HEK293 (cell line): Measurements from ENCODE around the gene PHACTR2.

Source experiments
- MEIS1 ChIP-seq: sonication (generic); formaldehyde crosslinking; IDR thresholded peaks from 2 replicates; pipeline ENCODE4 v1.8.1; 2022; ENCODE audit warnings: missing genetic modification reagents, mild to moderate bottlenecking, borderline replicate concordance
- TCF7L2 ChIP-seq: IDR thresholded peaks from 2 replicates; pipeline ENCODE4 v1.6.1; 2011; ENCODE audit warnings: low read depth, mild to moderate bottlenecking, inconsistent platforms, low read length, moderate library complexity, borderline replicate concordance
- ZBTB48 ChIP-seq: fragments of 450-650 bp; formaldehyde crosslinking; IDR thresholded peaks from 2 replicates; pipeline ENCODE4 v1.5.1; 2016; ENCODE audit warnings: missing biosample characterization, missing genetic modification characterization
- ZFP41 ChIP-seq: fragments of 450-650 bp; formaldehyde crosslinking; IDR thresholded peaks from 2 replicates; pipeline ENCODE4 v1.5.1; 2016; ENCODE audit warnings: missing biosample characterization, missing genetic modification characterization, borderline replicate concordance
- ZNF10 ChIP-seq: fragments of 450-650 bp; formaldehyde crosslinking; IDR thresholded peaks from 2 replicates; pipeline ENCODE4 v1.5.1; 2017; ENCODE audit warnings: missing biosample characterization, missing genetic modification characterization
- ZNF112 ChIP-seq: fragments of 450-650 bp; formaldehyde crosslinking; IDR thresholded peaks from 2 replicates; pipeline ENCODE4 v1.5.0; 2017; ENCODE audit warnings: missing biosample characterization, missing genetic modification characterization
- ZNF2 ChIP-seq: fragments of 450-650 bp; formaldehyde crosslinking; IDR thresholded peaks from 2 replicates; pipeline ENCODE4 v1.5.1; 2016; ENCODE audit warnings: missing biosample characterization, missing genetic modification characterization
- ZNF248 ChIP-seq: fragments of 450-650 bp; formaldehyde crosslinking; IDR thresholded peaks from 2 replicates; pipeline ENCODE4 v1.5.1; 2017; ENCODE audit warnings: missing biosample characterization, missing genetic modification characterization
- ZNF335 ChIP-seq: fragments of 450-650 bp; formaldehyde crosslinking; conservative IDR thresholded peaks from 2 replicates; pipeline ENCODE4 v1.5.1; 2016; ENCODE audit warnings: missing biosample characterization, missing genetic modification characterization
- ZNF433 ChIP-seq: fragments of 450-650 bp; formaldehyde crosslinking; IDR thresholded peaks from 2 replicates; pipeline ENCODE4 v1.5.1; 2016; ENCODE audit warnings: missing biosample characterization, missing genetic modification characterization, low read depth
- ZNF560 ChIP-seq: fragments of 450-650 bp; formaldehyde crosslinking; IDR thresholded peaks from 2 replicates; pipeline ENCODE4 v1.5.1; 2017; ENCODE audit warnings: missing biosample characterization, missing genetic modification characterization, borderline replicate concordance
- ZNF596 ChIP-seq: fragments of 450-650 bp; IDR thresholded peaks from 2 replicates; pipeline ENCODE4 v1.5.0; 2018; ENCODE audit warnings: missing biosample characterization, mild to moderate bottlenecking, missing genetic modification characterization, moderate library complexity
- ZNF626 ChIP-seq: fragments of 450-650 bp; sonication (Bioruptor Pico); formaldehyde crosslinking; IDR thresholded peaks from 2 replicates; pipeline ENCODE4 v1.5.1; 2018; ENCODE audit warnings: missing biosample characterization, missing genetic modification characterization, inconsistent platforms
- ZNF629 ChIP-seq: fragments of 450-650 bp; formaldehyde crosslinking; IDR thresholded peaks from 2 replicates; pipeline ENCODE4 v1.5.1; 2017; ENCODE audit warnings: missing biosample characterization, missing genetic modification characterization
- ZNF76 ChIP-seq: fragments of 450-650 bp; formaldehyde crosslinking; IDR thresholded peaks from 2 replicates; pipeline ENCODE4; 2016; ENCODE audit warnings: low read depth, missing biosample characterization, missing genetic modification characterization, borderline replicate concordance
- ZNF792 ChIP-seq: fragments of 450-650 bp; formaldehyde crosslinking; IDR thresholded peaks from 2 replicates; pipeline ENCODE4 v1.5.1; 2016; ENCODE audit warnings: missing biosample characterization, missing genetic modification characterization
- ZSCAN23 ChIP-seq: fragments of 450-650 bp; formaldehyde crosslinking; IDR thresholded peaks from 2 replicates; pipeline ENCODE4 v1.5.1; 2016; ENCODE audit warnings: missing biosample characterization, missing genetic modification characterization
- TF ChIP-seq, protein P1 (sequence below): fragments of 450-650 bp; formaldehyde crosslinking; IDR thresholded peaks from 2 replicates; pipeline ENCODE4 v1.5.1; 2016; ENCODE audit warnings: missing biosample characterization, missing genetic modification characterization
- TF ChIP-seq, protein P2 (sequence below): fragments of 450-650 bp; formaldehyde crosslinking; IDR thresholded peaks from 2 replicates; pipeline ENCODE4 v1.5.1; 2016; ENCODE audit warnings: missing biosample characterization, missing genetic modification characterization
- TF ChIP-seq, protein P3 (sequence below): fragments of 450-650 bp; formaldehyde crosslinking; IDR thresholded peaks from 2 replicates; pipeline ENCODE4 v1.5.1; 2016; ENCODE audit warnings: missing biosample characterization, missing genetic modification characterization
- TF ChIP-seq, protein P4 (sequence below): fragments of 450-650 bp; formaldehyde crosslinking; IDR thresholded peaks from 2 replicates; pipeline ENCODE4 v1.5.1; 2017; ENCODE audit warnings: missing biosample characterization, missing genetic modification characterization
- TF ChIP-seq, protein P5 (sequence below): fragments of 450-650 bp; formaldehyde crosslinking; IDR thresholded peaks from 2 replicates; pipeline ENCODE4 v1.5.1; 2016; ENCODE audit warnings: missing biosample characterization, missing genetic modification characterization
- TF ChIP-seq, protein P6 (sequence below): fragments of 450-650 bp; IDR thresholded peaks from 2 replicates; pipeline ENCODE4 v1.5.1; 2018; ENCODE audit warnings: missing biosample characterization, missing genetic modification characterization

Gene PHACTR2

DNA sequence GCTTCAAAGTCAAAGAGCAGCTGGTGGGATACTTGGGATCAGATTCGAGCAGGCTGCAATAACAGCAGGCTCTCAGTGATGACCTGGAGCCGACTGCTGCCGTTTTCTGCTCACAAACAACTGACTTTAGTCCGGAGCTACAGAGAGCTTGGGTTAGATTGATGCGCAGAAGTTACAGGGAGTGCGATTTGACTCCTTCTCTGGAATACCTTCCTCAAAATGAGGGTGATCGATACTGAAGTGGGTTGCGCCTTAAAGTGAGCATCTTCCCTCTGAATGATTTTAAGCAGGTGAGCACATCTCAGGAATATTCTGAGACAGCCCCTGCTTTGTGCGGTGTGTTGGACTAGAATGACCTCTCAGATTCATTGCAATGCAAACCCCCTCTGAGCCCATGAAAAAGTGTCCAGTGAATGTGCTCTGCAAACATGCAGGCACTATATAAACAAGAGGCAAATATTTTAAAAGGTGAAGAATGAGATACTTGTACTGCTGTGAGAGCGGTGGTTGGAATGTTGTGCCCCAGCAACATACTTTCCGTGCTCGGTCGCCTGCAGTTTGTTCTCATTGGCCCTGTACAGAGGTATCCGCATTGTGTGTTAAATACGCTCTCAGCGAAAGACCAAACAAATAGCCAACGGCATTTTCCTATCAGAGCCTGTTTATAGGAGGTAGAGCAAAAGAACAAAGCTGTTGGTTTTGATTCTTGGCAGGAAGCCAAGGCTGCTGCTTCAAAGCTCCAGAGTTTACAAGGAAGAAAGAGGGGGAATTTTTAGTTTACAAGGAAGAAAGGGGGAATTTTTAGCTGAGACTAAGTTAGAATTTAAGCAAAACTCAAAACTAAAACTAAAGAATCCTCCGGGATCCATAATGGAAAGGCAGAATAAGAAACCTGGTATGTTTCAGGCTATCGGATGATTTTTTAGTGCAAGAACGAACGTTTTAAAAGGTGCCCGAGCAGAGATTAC lies 67.7 kb downstream of the PHACTR2 start (continued):
- TF ChIP-seq, protein P1, sequence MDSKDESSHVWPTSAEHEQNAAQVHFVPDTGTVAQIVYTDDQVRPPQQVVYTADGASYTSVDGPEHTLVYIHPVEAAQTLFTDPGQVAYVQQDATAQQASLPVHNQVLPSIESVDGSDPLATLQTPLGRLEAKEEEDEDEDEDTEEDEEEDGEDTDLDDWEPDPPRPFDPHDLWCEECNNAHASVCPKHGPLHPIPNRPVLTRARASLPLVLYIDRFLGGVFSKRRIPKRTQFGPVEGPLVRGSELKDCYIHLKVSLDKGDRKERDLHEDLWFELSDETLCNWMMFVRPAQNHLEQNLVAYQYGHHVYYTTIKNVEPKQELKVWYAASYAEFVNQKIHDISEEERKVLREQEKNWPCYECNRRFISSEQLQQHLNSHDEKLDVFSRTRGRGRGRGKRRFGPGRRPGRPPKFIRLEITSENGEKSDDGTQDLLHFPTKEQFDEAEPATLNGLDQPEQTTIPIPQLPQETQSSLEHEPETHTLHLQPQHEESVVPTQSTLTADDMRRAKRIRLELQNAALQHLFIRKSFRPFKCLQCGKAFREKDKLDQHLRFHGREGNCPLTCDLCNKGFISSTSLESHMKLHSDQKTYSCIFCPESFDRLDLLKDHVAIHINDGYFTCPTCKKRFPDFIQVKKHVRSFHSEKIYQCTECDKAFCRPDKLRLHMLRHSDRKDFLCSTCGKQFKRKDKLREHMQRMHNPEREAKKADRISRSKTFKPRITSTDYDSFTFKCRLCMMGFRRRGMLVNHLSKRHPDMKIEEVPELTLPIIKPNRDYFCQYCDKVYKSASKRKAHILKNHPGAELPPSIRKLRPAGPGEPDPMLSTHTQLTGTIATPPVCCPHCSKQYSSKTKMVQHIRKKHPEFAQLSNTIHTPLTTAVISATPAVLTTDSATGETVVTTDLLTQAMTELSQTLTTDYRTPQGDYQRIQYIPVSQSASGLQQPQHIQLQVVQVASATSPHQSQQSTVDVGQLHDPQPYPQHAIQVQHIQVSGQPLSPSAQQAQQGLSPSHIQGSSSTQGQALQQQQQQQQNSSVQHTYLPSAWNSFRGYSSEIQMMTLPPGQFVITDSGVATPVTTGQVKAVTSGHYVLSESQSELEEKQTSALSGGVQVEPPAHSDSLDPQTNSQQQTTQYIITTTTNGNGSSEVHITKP (tag by site-specific recombination) = peak; percentile 26; the same call in 1 of the 2 replicates
- TF ChIP-seq TCF7L2 (peak; percentile 76), ZNF792 (tag by site-specific recombination) (no peak; the same call in 1 of the 2 replicates), ZNF596 (tag by site-specific recombination) (no peak), ZNF248 (tag by site-specific recombination) (no peak), ZNF2 (tag by site-specific recombination) (no peak), MEIS1 (CRISPR knock-in tag) (no peak), ZBTB48 (tag by site-specific recombination) (no peak), ZNF629 (tag by site-specific recombination) (peak; percentile 12), ZNF335 (tag by site-specific recombination) (peak; percentile 64), ZNF626 (tag by site-specific recombination) (peak; percentile 48; the same call in 1 of the 2 replicates), ZNF112 (no peak), ZSCAN23 (tag by site-specific recombination) (no peak), ZNF560 (no peak), ZNF10 (tag by site-specific recombination) (0 out of 2 replicates have a peak, but pooled peaks have one; percentile 22), ZFP41 (tag by site-specific recombination) (no peak), ZNF76 (no peak), ZNF433 (tag by site-specific recombination) (no peak)
- TF ChIP-seq, protein P2, sequence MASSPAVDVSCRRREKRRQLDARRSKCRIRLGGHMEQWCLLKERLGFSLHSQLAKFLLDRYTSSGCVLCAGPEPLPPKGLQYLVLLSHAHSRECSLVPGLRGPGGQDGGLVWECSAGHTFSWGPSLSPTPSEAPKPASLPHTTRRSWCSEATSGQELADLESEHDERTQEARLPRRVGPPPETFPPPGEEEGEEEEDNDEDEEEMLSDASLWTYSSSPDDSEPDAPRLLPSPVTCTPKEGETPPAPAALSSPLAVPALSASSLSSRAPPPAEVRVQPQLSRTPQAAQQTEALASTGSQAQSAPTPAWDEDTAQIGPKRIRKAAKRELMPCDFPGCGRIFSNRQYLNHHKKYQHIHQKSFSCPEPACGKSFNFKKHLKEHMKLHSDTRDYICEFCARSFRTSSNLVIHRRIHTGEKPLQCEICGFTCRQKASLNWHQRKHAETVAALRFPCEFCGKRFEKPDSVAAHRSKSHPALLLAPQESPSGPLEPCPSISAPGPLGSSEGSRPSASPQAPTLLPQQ (tag by site-specific recombination) = no peak; the same call in 1 of the 2 replicates
- TF ChIP-seq, protein P3, sequence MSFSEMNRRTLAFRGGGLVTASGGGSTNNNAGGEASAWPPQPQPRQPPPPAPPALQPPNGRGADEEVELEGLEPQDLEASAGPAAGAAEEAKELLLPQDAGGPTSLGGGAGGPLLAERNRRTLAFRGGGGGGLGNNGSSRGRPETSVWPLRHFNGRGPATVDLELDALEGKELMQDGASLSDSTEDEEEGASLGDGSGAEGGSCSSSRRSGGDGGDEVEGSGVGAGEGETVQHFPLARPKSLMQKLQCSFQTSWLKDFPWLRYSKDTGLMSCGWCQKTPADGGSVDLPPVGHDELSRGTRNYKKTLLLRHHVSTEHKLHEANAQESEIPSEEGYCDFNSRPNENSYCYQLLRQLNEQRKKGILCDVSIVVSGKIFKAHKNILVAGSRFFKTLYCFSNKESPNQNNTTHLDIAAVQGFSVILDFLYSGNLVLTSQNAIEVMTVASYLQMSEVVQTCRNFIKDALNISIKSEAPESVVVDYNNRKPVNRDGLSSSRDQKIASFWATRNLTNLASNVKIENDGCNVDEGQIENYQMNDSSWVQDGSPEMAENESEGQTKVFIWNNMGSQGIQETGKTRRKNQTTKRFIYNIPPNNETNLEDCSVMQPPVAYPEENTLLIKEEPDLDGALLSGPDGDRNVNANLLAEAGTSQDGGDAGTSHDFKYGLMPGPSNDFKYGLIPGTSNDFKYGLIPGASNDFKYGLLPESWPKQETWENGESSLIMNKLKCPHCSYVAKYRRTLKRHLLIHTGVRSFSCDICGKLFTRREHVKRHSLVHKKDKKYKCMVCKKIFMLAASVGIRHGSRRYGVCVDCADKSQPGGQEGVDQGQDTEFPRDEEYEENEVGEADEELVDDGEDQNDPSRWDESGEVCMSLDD (tag by site-specific recombination) = no peak
- TF ChIP-seq, protein P4, sequence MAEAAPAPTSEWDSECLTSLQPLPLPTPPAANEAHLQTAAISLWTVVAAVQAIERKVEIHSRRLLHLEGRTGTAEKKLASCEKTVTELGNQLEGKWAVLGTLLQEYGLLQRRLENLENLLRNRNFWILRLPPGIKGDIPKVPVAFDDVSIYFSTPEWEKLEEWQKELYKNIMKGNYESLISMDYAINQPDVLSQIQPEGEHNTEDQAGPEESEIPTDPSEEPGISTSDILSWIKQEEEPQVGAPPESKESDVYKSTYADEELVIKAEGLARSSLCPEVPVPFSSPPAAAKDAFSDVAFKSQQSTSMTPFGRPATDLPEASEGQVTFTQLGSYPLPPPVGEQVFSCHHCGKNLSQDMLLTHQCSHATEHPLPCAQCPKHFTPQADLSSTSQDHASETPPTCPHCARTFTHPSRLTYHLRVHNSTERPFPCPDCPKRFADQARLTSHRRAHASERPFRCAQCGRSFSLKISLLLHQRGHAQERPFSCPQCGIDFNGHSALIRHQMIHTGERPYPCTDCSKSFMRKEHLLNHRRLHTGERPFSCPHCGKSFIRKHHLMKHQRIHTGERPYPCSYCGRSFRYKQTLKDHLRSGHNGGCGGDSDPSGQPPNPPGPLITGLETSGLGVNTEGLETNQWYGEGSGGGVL (tag by site-specific recombination) = peak; percentile 78
- TF ChIP-seq, protein P5, sequence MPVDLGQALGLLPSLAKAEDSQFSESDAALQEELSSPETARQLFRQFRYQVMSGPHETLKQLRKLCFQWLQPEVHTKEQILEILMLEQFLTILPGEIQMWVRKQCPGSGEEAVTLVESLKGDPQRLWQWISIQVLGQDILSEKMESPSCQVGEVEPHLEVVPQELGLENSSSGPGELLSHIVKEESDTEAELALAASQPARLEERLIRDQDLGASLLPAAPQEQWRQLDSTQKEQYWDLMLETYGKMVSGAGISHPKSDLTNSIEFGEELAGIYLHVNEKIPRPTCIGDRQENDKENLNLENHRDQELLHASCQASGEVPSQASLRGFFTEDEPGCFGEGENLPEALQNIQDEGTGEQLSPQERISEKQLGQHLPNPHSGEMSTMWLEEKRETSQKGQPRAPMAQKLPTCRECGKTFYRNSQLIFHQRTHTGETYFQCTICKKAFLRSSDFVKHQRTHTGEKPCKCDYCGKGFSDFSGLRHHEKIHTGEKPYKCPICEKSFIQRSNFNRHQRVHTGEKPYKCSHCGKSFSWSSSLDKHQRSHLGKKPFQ = 0 out of 2 replicates have a peak, but pooled peaks have one; percentile 5
- TF ChIP-seq, protein P6, sequence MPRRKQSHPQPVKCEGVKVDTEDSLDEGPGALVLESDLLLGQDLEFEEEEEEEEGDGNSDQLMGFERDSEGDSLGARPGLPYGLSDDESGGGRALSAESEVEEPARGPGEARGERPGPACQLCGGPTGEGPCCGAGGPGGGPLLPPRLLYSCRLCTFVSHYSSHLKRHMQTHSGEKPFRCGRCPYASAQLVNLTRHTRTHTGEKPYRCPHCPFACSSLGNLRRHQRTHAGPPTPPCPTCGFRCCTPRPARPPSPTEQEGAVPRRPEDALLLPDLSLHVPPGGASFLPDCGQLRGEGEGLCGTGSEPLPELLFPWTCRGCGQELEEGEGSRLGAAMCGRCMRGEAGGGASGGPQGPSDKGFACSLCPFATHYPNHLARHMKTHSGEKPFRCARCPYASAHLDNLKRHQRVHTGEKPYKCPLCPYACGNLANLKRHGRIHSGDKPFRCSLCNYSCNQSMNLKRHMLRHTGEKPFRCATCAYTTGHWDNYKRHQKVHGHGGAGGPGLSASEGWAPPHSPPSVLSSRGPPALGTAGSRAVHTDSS = no peak
